Thoracic aorta (tissue), 2 donors: ENCODE results near the gene RGR. TPM values are rescaled to one million over a fixed set of nuclear protein-coding genes. Genes with fewer than 3 reads are reported as not detected.

ENCODE experiments used
- ATAC-seq: fragments of 150-250 bp; one replicate; pipeline ENCODE4 v1.8.0; 2017; ENCODE audit warnings: low read depth; ENCODE audit not compliant: insufficient number of reproducible peaks, low FRiP score
- DNase-seq: peaks from one replicate; pipeline ENCODE4 v3.0.0-alpha.2; 2020; ENCODE audit warnings: low spot score
- H3K27ac ChIP-seq, 2 donors: fragments of 200-600 bp; sonication (generic); 1 replicate in 1 of 2; 2 replicates in 1 of 2; pipeline ENCODE4 v1.5.1; 2016; ENCODE audit warnings: mild to moderate bottlenecking in 2 of 2, moderate library complexity in 2 of 2
- H3K27me3 ChIP-seq: fragments of 200-600 bp; sonication (generic); replicated peaks from 2 replicates; pipeline ENCODE4 v1.6.0; 2016; ENCODE audit warnings: mild to moderate bottlenecking; ENCODE audit not compliant: insufficient read depth
- H3K36me3 ChIP-seq: fragments of 200-600 bp; sonication (generic); one replicate; pipeline ENCODE4 v1.5.1; 2016
- H3K4me1 ChIP-seq, 2 donors: fragments of 200-600 bp; sonication (generic); 1 replicate in 1 of 2; 2 replicates in 1 of 2; pipeline versions ENCODE4 v1.5.1 to v1.6.0; 2016; ENCODE audit warnings: low read depth in 2 of 2, mild to moderate bottlenecking in 1 of 2; ENCODE audit not compliant: control insufficient read depth in 1 of 2
- H3K4me3 ChIP-seq: fragments of 200-600 bp; sonication (generic); 2 replicates; pipeline ENCODE4 v1.5.1; 2016; ENCODE audit warnings: mild to moderate bottlenecking
- H3K9me3 ChIP-seq: fragments of 200-600 bp; sonication (generic); 2 replicates; pipeline ENCODE4 v1.5.1; 2016
- CTCF ChIP-seq: fragments of 200-600 bp; sonication (generic); IDR thresholded peaks from one replicate; pipeline ENCODE4 v1.5.1; 2019; ENCODE audit warnings: antibody characterized with exemption
- total RNA-seq, 2 donors: library from RNA; depleted of rRNA; stranded (reverse); fragments of >200 nt; gene quantifications; one replicate each; pipeline versions ENCODE4 v1.1.0 to v1.2.3, GENCODE V29; 2016

The RGR gene
- total RNA-seq, 2 donors from 2014 or later = not detected

GRCh38 chr10:84227810-84228209 is 17.0 kb upstream of the RGR start:
- ATAC-seq (no peak), DNase-seq (no peak)
- Histone ChIP-seq H3K27me3 (no peaks in the 10 kb centered on the region), H3K27ac (no peak overlapping the region), H3K4me1 (no peaks in the 10 kb centered on the region), H3K9me3 (no peaks in the 10 kb centered on the region), H3K4me3 (no peak overlapping the region), H3K36me3 (no peaks in the 10 kb centered on the region)
- TF ChIP-seq CTCF = no peak

GRCh38 chr10:84230359-84230758 is 14.5 kb upstream of the RGR start:
- no peaks in the 10 kb centered on the region for H3K36me3 ChIP-seq
- ATAC-seq = no peak
- no peaks in the 10 kb centered on the region for H3K27me3 ChIP-seq
- no peak overlapping the region for H3K4me3 ChIP-seq
- no peak overlapping the region for H3K27ac ChIP-seq
- no peak for TF ChIP-seq CTCF
- no peak for DNase-seq
- H3K9me3 ChIP-seq = no peaks in the 10 kb centered on the region
- H3K4me1 ChIP-seq = no peaks in the 10 kb centered on the region

GRCh38 chr10:84232376-84232775 is 12.5 kb upstream of the RGR start:
- H3K27ac ChIP-seq = no peak overlapping the region
- no peaks in the 10 kb centered on the region for H3K27me3 ChIP-seq
- no peak for DNase-seq
- no peak overlapping the region for H3K4me3 ChIP-seq
- no peaks in the 10 kb centered on the region for H3K9me3 ChIP-seq
- H3K4me1 ChIP-seq = no peaks in the 10 kb centered on the region
- no peaks in the 10 kb centered on the region for H3K36me3 ChIP-seq
- ATAC-seq = no peak
- TF ChIP-seq CTCF = no peak

GRCh38 chr10:84233940-84234339 is 10.9 kb upstream of the RGR start:
- H3K27ac ChIP-seq = no peak overlapping the region
- H3K36me3 ChIP-seq = no peaks in the 10 kb centered on the region
- no peaks in the 10 kb centered on the region for H3K9me3 ChIP-seq
- ATAC-seq (no peak), DNase-seq (no peak)
- H3K4me1 ChIP-seq = no peaks in the 10 kb centered on the region
- no peak overlapping the region for H3K4me3 ChIP-seq
- TF ChIP-seq CTCF = no peak
- H3K27me3 ChIP-seq = no peaks in the 10 kb centered on the region

- no peak for DNase-seq
- Histone ChIP-seq H3K9me3 (no peaks in the 10 kb centered on the region), H3K36me3 (no peaks in the 10 kb centered on the region), H3K27ac (no peak overlapping the region), H3K27me3 (no peaks in the 10 kb centered on the region), H3K4me1 (no peaks in the 10 kb centered on the region), H3K4me3 (no peak overlapping the region)
- TF ChIP-seq CTCF = no peak
- no peak for ATAC-seq
Measured at GRCh38 chr10:84234479-84234878, 10.4 kb upstream of the RGR start.
